Measurements from ENCODE around the gene TMEM82.

The TMEM82 gene

DNA sequence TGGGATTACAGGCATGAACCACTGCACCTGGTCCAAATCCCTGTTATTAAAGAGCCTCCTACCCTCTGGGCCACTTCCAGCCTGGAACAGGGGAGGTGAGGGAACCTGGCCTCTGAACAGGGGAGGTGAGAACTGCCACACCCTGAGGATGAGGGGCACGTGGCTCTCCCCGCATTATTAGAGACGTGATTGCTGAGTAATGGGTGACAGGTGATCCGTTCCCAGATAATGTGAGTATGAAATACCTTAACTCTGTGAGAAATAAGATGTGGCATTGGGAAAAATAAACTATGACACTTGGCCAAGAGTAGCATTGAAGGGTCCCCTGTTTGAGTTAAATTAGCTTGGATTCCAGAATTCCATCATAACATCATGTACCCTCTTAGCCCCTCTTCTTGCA is 19.9 kb upstream of the TMEM82 start:
- no peak for DNase-seq

DNA sequence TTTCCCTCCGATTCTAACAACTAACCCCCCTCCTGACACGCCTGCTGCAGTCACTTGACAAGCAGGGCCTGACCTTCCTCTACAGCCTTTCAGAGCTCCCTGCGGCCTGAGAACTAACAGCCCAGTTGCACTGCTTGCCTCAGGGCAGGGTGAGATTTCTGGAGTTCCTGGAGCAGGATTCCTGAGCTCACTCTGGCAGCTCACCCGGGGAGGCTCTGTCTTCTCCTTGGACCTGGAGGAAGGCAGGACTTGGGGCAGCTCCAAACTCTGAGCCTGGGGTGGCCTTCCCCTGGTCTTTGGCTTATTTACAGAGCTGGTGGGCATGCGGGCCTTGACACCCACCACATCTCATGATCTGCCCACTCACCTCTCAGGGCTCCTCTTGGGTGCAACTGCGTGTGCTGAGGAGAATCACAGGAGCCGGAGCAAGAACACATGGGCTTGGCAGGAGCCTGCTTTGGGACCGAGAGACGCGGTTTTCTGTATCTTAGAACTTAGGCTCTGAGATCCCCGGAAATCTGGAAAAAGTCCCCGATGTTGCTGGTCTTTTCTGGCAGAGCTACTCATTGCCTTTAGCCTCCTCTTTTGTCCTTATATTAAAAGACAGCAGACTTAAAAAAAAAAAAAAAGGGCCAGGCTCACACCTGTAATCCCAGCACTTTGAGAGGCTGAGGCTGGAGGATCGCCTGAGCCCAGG is 19.3 kb upstream of the TMEM82 start:
- DNase-seq: no peak

DNA sequence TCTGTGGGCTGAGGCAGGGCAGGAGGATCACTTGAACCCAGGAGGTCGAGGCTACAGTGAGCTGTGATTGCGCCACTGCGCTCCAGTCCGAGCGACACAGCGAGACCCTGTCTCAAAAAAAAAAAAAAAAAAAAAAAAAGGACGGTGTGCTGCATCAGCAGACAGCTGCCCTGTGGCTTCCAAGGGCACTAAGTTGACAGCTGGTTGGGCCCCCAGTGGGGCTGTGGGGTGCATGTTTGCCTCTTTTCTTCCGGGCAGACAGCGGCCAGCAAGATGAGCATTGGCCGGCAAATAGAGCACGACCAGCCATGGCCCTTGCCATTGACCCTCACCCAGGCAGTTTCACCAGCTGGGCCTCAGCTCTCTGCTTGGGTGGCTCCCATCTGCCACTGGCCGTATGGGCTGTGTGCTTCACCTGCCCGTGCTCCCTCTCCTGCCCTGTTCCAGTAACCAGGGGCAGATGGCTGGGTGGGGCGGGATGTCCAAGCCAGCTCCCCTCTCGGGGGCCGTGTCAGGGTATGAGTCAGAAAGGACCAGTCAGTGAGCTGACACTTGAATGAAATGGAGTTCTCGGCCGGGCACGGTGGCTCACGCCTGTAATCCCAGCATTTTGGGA is 18.6 kb upstream of the TMEM82 start:
- DNase-seq: no peak

DNA sequence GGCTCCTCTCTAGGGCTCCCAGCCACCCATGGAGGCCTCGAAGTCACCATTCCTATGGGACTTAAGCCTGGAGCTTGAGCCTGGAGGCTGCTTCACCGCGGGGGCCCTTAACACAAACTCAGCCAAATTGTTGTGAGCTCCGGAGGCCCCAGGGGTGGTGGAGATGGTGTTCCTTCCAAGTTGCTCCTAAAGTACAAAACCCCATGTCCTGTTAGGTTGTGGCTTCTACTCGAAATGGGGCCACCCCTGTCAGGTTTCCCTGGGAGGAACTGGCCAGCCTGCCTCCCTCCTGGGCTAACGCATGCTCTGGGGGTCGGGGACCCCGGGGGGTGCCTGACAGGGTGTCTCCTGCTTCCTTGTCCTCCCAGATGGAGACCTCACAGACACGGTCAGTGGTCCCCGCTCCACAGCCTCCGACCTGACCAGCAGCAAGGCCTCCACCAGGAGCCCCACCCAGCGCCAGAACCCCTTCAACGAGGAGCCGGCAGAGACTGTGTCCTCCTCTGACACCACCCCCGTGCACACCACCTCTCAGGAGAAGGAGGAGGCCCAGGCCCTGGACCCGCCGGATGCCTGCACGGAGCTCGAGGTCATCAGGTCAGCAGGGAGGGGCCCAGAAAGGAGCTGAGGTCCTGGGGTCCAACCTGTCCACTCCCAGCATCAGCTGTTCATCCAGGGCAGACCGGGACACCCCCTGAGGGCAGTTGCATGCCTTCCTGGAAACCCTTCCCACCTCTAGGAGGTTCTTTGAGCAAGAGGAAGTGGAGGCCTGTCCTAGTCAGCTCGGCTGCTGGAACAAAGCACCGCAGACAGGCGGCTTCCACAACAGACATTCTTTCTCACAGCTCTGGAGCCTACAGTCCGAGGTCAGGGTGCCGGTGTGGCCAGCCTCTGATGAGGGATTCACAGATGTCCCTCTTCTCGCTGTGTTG is 17.1 kb upstream of the TMEM82 start:
- DNase-seq: no peak

DNA sequence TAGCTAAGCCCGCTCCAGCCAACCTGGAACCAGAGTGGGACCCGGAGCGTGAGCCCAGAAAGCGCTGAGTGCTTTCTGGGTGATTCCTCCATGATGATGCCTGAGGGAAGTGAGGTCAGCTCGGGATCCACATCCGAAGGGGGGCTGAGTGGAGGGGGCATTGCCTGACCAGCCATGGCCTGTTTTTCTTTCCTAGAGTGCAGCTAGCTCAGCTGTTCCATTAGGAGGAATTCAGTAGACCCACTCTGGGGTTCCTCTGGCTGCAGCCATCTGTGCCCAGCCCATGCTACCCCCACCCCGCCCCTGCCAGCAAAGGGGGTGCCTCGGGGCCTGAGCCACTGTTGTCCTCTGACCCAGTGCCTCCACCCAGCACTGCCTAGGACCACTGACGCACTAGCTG is 15.8 kb upstream of the TMEM82 start:
- no peak for DNase-seq

DNA sequence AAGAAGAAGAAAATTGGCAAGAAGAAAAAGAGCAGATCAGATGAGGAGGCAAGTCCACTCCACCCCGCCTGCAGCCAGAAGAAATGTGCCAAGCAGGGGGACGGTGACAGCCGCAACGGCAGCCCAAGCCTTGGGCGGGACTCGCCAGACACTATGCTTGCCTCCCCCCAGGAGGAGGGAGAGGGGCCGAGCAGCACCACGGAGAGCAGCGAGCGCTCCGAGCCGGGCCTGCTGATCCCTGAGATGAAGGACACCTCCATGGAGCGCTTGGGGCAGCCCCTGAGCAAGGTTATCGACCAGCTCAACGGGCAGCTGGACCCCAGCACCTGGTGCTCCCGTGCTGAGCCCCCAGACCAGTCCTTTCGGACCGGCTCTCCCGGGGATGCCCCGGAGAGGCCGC is 15.3 kb upstream of the TMEM82 start:
- no peak for DNase-seq

DNA sequence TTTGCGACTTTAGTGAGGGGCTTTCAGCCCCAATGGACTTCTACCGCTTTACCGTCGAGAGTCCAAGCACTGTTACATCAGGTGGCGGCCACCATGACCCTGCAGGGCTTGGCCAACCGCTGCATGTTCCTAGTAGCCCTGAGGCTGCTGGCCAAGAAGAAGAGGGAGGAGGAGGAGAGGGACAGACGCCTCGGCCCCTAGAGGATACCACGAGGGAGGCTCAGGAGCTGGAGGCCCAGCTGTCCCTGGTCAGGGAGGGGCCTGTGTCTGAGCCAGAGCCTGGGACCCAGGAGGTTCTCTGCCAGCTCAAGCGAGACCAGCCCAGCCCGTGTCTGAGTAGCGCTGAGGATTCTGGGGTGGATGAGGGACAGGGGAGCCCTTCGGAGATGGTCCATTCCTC is 14.9 kb upstream of the TMEM82 start:
- DNase-seq: no peak

DNA sequence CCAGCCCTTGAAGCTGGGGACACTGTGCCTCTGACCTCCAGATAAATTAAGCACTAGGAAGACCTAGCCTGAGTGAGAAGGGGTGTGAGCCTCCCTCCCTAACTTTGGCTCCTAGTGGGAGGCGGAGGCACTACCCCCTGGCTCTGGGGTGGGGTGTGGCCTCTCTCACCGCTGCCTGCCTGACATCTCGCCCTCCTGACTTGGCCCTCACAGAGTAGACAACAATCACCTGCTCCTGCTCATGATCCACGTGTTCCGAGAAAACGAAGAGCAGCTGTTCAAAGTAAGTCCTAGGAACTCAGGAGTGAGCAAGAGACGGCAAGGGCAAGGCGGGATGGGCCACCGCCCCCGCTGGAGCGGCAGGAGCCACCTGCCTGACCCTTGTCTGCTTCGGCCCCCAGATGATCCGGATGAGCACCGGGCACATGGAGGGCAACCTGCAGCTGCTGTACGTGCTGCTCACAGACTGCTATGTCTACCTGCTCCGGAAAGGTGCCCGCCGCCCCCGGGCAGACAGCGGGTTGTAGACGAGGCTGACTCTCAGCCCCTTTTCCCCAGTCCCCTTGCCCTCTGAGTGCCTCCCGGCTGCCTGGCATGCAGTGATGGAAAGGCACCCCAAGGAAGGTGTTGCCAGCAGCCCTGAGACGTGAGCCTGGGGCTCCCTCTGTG is 14.3 kb upstream of the TMEM82 start:
- no peak for DNase-seq

DNA sequence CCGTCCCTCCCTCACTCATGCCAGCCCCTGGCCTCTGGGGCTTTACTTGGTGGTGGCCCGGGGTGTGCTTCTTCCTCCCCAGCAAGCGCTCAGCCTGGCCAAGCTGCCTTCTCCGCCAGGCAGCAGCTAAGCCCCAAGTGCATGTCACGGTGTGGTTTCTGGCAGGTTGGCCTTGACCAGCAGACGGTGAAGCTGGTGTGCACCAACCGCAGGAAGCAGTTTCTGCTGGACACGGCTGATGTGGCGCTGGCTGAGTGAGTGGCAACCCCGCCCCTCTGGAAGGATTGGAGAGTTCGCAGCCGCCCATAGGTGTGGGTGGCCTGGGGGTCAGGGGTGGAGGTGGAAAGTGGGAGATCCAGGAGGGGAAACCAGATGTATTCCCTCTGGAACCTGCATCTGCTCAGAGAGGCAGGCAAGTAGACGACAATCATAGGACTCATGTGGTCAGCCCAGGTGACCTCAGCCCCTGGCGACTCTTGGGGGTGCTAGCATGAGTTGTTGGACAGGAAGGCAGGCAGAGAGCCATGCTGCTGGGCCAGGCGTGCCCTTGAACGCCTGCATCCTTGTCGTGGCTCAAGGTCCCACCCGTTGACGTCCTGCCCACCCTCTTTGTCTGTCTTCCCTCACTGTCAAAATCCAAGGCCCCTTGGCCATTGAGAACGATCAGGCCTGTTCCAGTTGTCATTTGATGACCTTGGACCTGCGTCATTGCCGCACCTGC is 13.2 kb upstream of the TMEM82 start:
- DNase-seq: no peak

DNA sequence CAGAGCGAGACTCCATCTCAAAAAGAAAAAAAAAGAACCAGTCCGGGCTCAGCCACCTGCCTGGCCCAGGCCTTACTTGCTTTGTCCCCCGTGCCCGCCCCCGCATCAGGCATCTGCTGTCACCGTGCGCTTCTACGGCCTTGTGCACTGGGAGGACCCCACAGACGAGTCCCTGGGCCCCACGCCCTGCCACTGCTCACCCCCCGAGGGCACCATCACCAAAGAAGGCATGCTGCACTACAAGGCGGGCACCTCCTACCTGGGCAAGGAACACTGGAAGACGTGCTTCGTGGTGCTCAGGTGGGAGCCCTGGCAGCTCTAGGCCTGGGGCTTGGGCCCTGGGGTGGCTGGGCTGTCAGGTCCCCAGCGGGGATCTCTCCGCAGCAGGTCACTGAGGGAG is 11.9 kb upstream of the TMEM82 start:
- no peak for DNase-seq

DNA sequence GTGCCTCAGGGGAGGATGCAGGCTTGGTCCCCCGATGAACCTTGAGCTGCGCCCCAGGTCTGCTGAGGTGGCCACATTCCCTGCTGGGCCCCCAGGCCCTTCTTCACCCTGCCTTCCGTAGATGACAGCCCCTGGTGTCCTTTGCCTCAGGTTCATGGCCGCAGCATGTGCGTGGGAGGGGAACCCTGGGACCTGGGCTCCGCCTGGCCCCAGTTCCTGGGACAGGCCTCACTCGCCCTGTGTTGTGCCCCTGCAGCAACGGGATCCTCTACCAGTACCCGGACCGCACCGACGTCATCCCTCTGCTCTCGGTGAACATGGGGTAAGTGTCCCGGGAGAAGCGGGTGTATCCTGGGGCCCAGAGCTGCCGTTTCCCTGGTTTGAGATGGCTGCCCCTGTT is 11.4 kb upstream of the TMEM82 start:
- DNase-seq: no peak

DNA sequence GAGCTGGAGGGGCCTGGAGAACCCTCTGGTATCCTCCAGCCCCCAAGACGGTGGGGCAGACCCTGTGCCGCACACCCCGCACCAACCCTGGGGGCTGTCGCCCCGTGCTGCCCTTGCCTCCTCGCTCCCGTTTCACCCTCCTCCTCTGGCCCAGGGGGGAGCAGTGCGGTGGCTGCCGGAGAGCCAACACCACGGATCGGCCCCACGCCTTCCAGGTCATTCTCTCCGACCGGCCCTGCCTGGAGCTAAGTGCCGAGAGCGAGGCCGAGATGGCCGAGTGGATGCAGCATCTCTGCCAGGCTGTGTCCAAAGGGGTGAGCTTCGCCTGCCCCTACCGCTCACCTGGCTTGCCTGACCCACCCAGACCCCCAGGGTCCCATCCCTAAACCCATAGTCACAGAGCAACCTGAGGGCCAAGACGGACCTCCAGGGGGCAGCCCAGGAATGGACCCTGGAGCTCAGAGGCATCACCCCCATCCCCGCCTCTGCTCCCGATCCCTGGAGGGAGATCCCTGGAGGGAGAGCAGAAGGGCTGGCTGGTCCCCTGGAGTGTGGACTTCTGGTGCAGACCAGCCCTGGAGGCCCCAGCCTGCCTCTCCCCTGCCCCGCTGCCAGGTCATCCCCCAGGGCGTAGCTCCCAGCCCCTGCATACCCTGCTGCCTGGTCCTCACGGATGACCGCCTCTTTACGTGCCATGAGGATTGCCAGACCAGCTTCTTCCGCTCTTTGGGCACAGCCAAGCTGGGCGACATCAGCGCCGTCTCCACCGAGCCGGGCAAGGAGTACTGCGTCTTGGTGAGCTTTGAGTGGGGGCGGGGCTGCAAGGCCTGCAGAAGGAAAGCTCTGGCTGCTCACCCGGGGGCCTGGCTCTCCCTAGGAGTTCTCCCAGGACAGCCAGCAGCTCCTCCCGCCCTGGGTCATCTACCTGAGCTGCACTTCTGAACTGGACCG is 10.3 kb upstream of the TMEM82 start:
- DNase-seq: no peak

DNA sequence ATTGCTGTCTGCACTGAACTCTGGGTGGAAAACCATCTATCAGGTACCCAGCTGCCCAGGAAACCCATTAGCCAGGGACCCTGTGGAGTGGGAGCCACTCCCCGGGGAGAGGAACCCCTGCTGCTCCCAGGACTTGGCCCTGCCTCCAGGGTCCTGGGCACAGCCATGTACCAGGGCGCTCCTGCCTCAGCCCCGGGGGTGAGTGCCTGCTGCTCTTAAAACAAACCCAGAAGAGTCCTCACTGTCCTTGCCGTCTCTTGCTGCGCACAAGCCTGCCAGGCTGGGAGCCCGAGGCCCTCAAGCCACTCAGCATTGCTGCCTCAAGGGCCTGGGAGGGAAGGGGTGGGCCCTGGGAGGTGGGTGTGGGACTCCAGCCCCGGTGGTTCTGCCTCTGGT is 9.6 kb upstream of the TMEM82 start:
- peak; percentile 53 for DNase-seq

DNA sequence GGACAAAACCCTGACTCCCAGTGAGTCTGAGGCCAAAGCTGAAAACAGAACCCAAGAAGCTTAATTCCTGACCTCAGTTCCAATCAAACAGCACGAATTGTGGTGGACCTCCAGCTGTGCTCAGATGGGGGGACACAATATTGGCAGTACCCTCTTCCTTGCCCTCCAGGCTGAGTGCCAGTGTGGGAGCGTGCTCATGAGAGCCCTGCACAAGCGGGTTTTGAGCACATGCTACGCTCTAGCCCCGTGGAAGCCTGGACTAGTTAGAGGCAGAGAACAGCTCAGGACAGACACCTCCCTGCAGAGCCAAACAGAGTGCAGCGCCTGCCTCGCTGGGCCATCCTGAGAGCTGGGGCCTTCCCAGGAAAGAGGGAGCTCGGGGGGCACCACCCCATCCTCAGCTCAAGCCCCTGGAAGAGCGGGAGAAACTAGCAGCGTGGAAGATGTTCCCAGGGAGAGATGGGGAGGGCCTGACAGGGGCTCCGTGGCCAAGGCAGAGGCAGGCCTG is 9.0 kb upstream of the TMEM82 start:
- DNase-seq: no peak

DNA sequence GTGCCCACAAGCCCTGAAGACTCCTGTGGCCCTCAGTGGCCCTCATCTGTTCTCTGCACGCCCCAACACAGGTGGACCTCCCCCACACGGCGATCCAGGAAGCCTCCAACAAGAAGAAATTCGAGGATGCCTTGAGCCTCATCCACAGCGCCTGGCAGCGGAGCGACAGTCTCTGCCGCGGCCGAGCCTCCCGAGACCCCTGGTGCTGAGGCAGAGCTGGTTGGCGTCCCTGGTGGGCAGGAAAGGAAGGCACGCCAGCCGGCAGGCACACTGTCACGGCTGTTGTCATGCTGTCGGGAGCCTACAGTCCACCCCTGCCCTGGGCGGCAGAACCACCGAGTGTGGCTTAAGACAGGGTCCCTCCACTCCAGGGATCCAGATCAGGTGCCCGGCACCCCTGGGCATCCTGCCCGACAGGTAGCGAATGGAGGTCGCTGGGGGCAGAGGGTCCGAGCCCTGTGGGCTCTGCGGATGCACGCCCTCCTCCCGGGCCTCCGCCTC is 8.5 kb upstream of the TMEM82 start:
- no peak for DNase-seq

DNA sequence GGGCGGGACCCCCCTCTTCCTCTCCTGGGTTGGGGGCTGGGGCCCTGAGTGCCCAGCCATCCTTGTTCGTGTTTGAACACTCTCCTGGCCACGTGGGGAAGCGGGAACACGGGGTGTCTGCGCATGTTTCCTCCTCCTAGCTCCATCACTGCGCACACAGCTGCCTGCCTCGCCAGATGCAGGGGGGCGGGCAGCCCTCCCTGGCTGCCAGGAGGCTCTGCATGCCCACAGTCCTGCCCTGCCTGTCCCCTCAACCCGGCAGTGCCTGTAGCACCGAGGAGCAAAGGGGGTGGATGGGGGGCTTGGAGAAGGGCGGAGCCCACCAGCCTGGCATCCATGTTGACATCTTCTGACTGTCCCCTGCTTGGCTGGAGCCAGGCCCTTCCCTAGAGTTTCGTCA is 8.0 kb upstream of the TMEM82 start:
- DNase-seq: no peak

DNA sequence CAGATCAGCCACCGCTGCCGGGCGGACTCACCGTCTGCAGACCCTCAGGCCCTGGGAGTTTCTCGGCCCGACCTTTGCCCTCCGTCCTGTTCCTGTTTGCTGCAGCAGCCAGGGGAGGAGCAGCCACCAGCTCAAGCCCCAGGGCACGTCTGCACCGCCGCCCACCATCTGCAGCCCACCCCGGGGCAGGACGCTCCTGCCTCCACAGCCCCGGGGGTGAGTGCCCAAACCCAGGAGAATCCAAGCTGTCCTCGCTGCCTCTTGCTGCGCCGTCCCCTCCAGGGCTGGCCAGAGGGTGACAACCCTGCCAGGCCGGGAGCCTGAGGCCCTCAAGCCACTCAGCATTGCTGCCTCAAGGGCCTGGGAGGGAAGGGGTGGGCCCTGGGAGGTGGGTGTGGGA is 7.4 kb upstream of the TMEM82 start:
- DNase-seq: no peak

DNA sequence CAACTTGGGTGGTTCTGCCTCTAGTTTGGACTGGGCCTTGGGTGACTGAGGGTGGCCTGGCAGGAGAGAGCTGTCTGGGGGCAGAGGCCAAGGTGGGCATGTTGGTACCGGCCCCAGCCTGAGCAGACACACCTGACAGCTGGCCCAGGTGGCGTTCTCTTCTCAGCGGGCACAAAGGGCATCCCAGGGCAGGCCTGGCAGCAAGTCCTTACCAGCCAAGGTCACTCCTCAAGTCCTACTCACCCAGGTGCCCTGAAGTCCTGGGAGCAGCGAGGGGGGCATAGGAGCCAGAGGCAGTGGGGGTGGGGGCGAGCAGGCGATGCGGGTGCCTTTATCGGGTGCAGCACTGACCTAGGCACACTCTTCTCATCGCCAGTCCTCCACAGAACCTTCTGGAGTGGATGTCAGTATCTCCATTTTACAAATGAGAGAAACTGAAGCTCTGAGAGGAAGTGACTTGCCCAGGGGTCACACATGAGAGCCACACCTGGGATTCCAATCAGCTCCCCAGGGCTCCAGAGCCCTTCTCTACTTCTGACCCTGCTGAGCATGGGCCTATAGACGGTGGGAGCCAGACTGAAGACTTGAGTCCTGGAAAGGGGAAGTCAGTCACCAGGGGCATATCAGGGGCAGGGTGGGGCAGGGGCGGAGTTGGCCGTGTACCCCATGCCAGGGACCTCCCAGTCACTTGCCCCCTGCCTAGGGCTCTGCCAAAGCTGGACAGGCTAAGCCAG is 6.8 kb upstream of the TMEM82 start:
- DNase-seq: no peak

DNA sequence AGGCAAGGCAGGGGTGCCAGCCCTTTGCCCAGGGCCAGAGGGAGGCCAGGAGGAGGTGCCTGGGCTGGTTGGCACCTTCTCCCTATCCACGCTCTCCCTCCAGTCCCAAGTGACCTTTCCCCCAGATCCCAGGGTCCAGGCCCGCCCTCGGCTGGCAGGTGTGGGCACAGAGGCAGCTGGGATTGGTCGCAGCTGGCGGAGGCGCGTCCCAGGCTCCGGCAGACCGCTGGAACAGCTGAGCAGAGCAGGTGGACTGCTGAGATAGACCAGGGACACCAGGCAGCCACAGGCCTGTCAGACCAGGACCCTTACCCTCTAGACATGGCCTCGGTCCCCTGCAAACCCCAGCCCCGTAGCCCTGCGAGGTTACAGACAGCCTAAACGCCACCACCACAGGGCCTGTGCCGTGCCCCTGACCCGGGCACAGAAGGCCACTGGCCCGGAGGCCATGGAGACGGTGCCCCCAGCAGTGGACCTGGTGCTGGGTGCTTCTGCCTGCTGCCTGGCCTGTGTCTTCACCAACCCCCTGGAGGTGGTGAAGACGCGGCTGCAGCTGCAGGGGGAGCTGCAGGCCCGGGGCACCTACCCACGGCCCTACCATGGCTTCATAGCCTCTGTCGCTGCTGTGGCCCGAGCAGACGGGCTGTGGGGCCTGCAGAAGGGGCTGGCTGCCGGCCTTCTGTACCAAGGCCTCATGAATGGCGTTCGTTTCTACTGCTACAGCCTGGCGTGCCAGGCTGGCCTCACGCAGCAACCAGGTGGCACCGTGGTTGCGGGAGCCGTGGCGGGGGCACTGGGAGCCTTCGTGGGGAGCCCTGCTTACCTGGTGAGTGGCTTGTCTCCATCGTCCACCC is 6.0 kb upstream of the TMEM82 start, which contains the start of gene SLC25A34:
Gene SLC25A34, plus strand, starts transcription at position 221 of the 854 bp plus-strand sequence. Its CDS starts 228 bp downstream, at position 449.
- peak; percentile 26 for DNase-seq
